Immature natural killer cell (primary cell): ENCODE results near the gene TAPBPL. TPM values are rescaled to one million over a fixed set of nuclear protein-coding genes. Genes with fewer than 3 reads are reported as not detected.
"Not testable (repeated sequence)": the region's sequence is repeated elsewhere in the genome, so short reads cannot be mapped to it uniquely, and the experiment has no call there.

Experiments
- DNase-seq, 3 donors: peaks; one replicate each; pipeline ENCODE4 v3.0.0; 2022; ENCODE audit warnings: mixed read lengths in 1 of 3
- H3K27ac Mint-ChIP-seq, 6 donors: one replicate each; pipeline ENCODE4 v1.8.0; 2020; ENCODE audit warnings: mixed read lengths in 6 of 6, mild to moderate bottlenecking in 5 of 6, inconsistent platforms in 4 of 6, moderate library complexity in 3 of 6
- H3K27me3 Mint-ChIP-seq, 3 donors: one replicate each; pipeline ENCODE4 v1.8.0; 2020 to 2021; ENCODE audit warnings: low read depth in 3 of 3, mild to moderate bottlenecking in 3 of 3, mixed read lengths in 3 of 3, moderate library complexity in 3 of 3, inconsistent platforms in 1 of 3
- H3K36me3 Mint-ChIP-seq, 3 donors: one replicate each; pipeline ENCODE4 v1.8.0; 2020; ENCODE audit warnings: mixed read lengths in 3 of 3, inconsistent platforms in 2 of 3, mild to moderate bottlenecking in 2 of 3
- H3K4me1 Mint-ChIP-seq, 2 donors: one replicate each; pipeline ENCODE4 v1.8.0; 2020; ENCODE audit warnings: inconsistent platforms in 2 of 2, mild to moderate bottlenecking in 2 of 2, mixed read lengths in 2 of 2, moderate library complexity in 1 of 2
- H3K4me3 Mint-ChIP-seq, 5 donors: one replicate each; pipeline ENCODE4 v1.8.0; 2020; ENCODE audit warnings: mild to moderate bottlenecking in 5 of 5, mixed read lengths in 5 of 5, inconsistent platforms in 3 of 5, moderate library complexity in 3 of 5
- H3K9me3 Mint-ChIP-seq, 6 donors: one replicate each; pipeline ENCODE4 v1.8.0; 2020; ENCODE audit warnings: mild to moderate bottlenecking in 6 of 6, mixed read lengths in 6 of 6, inconsistent platforms in 4 of 6, moderate library complexity in 3 of 6
- polyA plus RNA-seq, 3 donors: library from polyadenylated mRNA; unstranded; fragments of 300-500 nt; fragmentation: Illumina TruSeq; gene quantifications; one replicate each; pipeline ENCODE4 v1.2.3, GENCODE V29; 2021

TAPBPL gene
- polyA plus RNA-seq, 3 donors from 2014 or later: 205 to 276 (median 259) TPM

- peak overlapping the region; percentile 97 to 100 (median 99) for H3K27ac Mint-ChIP-seq
- H3K4me1 Mint-ChIP-seq: peaks cover 60 to 81% of the 10 kb centered on the region in 2 donors
- H3K36me3 Mint-ChIP-seq: peaks cover 38 to 62% (median 52%) of the 10 kb centered on the region in 3 donors
- no peak for DNase-seq
- H3K4me3 Mint-ChIP-seq: peak overlapping the region; percentile 71 to 87 (median 80)
- H3K9me3 Mint-ChIP-seq: no peaks in the 10 kb centered on the region
- peaks cover 6 to 13% (median 8%) of the 10 kb centered on the region in 3 donors for H3K27me3 Mint-ChIP-seq
Observed at GRCh38 chr12:6462234-6462995, 10.6 kb downstream of the TAPBPL start.

- peaks cover 64 to 88% of the 10 kb centered on the region in 2 donors for H3K4me1 Mint-ChIP-seq
- no peaks in the 10 kb centered on the region for H3K9me3 Mint-ChIP-seq
- H3K4me3 Mint-ChIP-seq: peak overlapping the region; percentile 68 to 87 (median 80)
- H3K36me3 Mint-ChIP-seq: peaks cover 37 to 58% (median 52%) of the 10 kb centered on the region in 3 donors
- H3K27ac Mint-ChIP-seq: peak overlapping the region; percentile 97 to 100 (median 99)
- DNase-seq: peak in 1 of 3 donors; percentile 24
- H3K27me3 Mint-ChIP-seq: peaks cover 6 to 13% (median 8%) of the 10 kb centered on the region in 3 donors
Observed at GRCh38 chr12:6463216-6463615, 11.4 kb downstream of the TAPBPL start.

GRCh38 chr12:6463858-6464257 is 12.0 kb downstream of the TAPBPL start:
- Mint-ChIP-seq H3K4me1 (peaks cover 68 to 90% of the 10 kb centered on the region in 2 donors), H3K36me3 (peaks cover 30 to 51% (median 46%) of the 10 kb centered on the region in 3 donors)
- DNase-seq: no peak

GRCh38 chr12:6464531-6464930 is 12.7 kb downstream of the TAPBPL start:
- DNase-seq: no peak
- Mint-ChIP-seq H3K9me3 (no peaks in the 10 kb centered on the region), H3K27ac (peak overlapping the region; percentile 97 to 100 (median 99)), H3K36me3 (peaks cover 27 to 45% (median 40%) of the 10 kb centered on the region in 3 donors), H3K4me1 (peaks cover 73 to 90% of the 10 kb centered on the region in 2 donors), H3K27me3 (peaks cover 6 to 11% (median 8%) of the 10 kb centered on the region in 3 donors), H3K4me3 (peak overlapping the region; percentile 41 to 82 (median 48))

More at GRCh38 chr12:6463858-6464257, 12.0 kb downstream of the TAPBPL start:
- Mint-ChIP-seq H3K4me3 (peak overlapping the region; percentile 68 to 87 (median 80)), H3K27ac (peak overlapping the region; percentile 97 to 100 (median 99)), H3K27me3 (peaks cover 6 to 9% (median 8%) of the 10 kb centered on the region in 3 donors), H3K9me3 (no peaks in the 10 kb centered on the region)

- peaks cover 6 to 17% (median 16%) of the 10 kb centered on the region in 3 donors for H3K27me3 Mint-ChIP-seq
- peaks cover 77 to 93% of the 10 kb centered on the region in 2 donors for H3K4me1 Mint-ChIP-seq
- peaks cover 27 to 44% (median 40%) of the 10 kb centered on the region in 3 donors for H3K36me3 Mint-ChIP-seq
- H3K4me3 Mint-ChIP-seq: peak overlapping the region; percentile 39 to 70 (median 47)
- no peaks in the 10 kb centered on the region for H3K9me3 Mint-ChIP-seq
- H3K27ac Mint-ChIP-seq: peak overlapping the region; percentile 86 to 97 (median 93)
- peak; percentile 53 to 58 (median 57) for DNase-seq
Observed at GRCh38 chr12:6465467-6466183, 13.8 kb downstream of the TAPBPL start.

GRCh38 chr12:6466184-6466573 is 14.3 kb downstream of the TAPBPL start:
- H3K4me3 Mint-ChIP-seq: no peak overlapping the region
- peaks cover 75 to 93% of the 10 kb centered on the region in 2 donors for H3K4me1 Mint-ChIP-seq
- DNase-seq: no peak
- peaks cover 7 to 21% (median 17%) of the 10 kb centered on the region in 3 donors for H3K27me3 Mint-ChIP-seq
- H3K9me3 Mint-ChIP-seq: no peaks in the 10 kb centered on the region
- H3K27ac Mint-ChIP-seq: peak overlapping the region in 4 of 6 donors; percentile 6 to 86 (median 50)
- H3K36me3 Mint-ChIP-seq: peaks cover 22 to 39% (median 35%) of the 10 kb centered on the region in 3 donors

- peaks cover 72 to 91% of the 10 kb centered on the region in 2 donors for H3K4me1 Mint-ChIP-seq
- DNase-seq, H3K4me3 Mint-ChIP-seq, H3K9me3 Mint-ChIP-seq: not testable (repeated sequence)
- H3K27ac Mint-ChIP-seq: peak overlapping the region in 5 of 6 donors; percentile 6 to 86 (median 40)
- peaks cover 21 to 34% (median 33%) of the 10 kb centered on the region in 3 donors for H3K36me3 Mint-ChIP-seq
- H3K27me3 Mint-ChIP-seq: peaks cover 6 to 20% (median 17%) of the 10 kb centered on the region in 3 donors
Observed at GRCh38 chr12:6466751-6467150, 14.9 kb downstream of the TAPBPL start.

GRCh38 chr12:6467571-6468282 is 15.9 kb downstream of the TAPBPL start:
- H3K9me3 Mint-ChIP-seq, DNase-seq: not testable (repeated sequence)
- H3K4me3 Mint-ChIP-seq: peak overlapping the region; percentile 30 to 93 (median 87)
- peaks cover 2 to 15% (median 14%) of the 10 kb centered on the region in 3 donors for H3K27me3 Mint-ChIP-seq
- H3K27ac Mint-ChIP-seq: peak overlapping the region in 5 of 6 donors; percentile 59 to 80 (median 72)
- H3K36me3 Mint-ChIP-seq: peaks cover 15 to 26% (median 26%) of the 10 kb centered on the region in 3 donors
- H3K4me1 Mint-ChIP-seq: peaks cover 62 to 82% of the 10 kb centered on the region in 2 donors

GRCh38 chr12:6468283-6468575 is 16.4 kb downstream of the TAPBPL start:
- Mint-ChIP-seq H3K9me3 (no peaks in the 10 kb centered on the region), H3K4me3 (peak overlapping the region; percentile 87 to 93 (median 91)), H3K36me3 (peaks cover 12 to 22% (median 21%) of the 10 kb centered on the region in 3 donors), H3K4me1 (peaks cover 57 to 76% of the 10 kb centered on the region in 2 donors), H3K27ac (peak overlapping the region; percentile 59 to 85 (median 68)), H3K27me3 (peaks cover 2 to 14% (median 11%) of the 10 kb centered on the region in 3 donors)
- no peak for DNase-seq

GRCh38 chr12:6469092-6469491 is 17.2 kb downstream of the TAPBPL start:
- peaks cover 2 to 14% (median 11%) of the 10 kb centered on the region in 3 donors for H3K27me3 Mint-ChIP-seq
- H3K9me3 Mint-ChIP-seq: no peaks in the 10 kb centered on the region
- H3K27ac Mint-ChIP-seq: peak overlapping the region; percentile 59 to 96 (median 87)
- H3K36me3 Mint-ChIP-seq: peaks cover 7 to 16% (median 15%) of the 10 kb centered on the region in 3 donors
- H3K4me1 Mint-ChIP-seq: peaks cover 49 to 68% of the 10 kb centered on the region in 2 donors
- H3K4me3 Mint-ChIP-seq: peak overlapping the region; percentile 87 to 93 (median 91)
- no peak for DNase-seq

GRCh38 chr12:6469609-6470374 is 17.9 kb downstream of the TAPBPL start:
- Mint-ChIP-seq H3K4me1 (peaks cover 42 to 61% of the 10 kb centered on the region in 2 donors), H3K27me3 (peaks cover 2 to 12% (median 9%) of the 10 kb centered on the region in 3 donors), H3K4me3 (peak overlapping the region; percentile 87 to 93 (median 91)), H3K36me3 (peaks cover 7 to 9% (median 8%) of the 10 kb centered on the region in 3 donors), H3K27ac (peak overlapping the region; percentile 31 to 96 (median 87)), H3K9me3 (no peaks in the 10 kb centered on the region)
- DNase-seq: no peak

- Mint-ChIP-seq H3K9me3 (no peaks in the 10 kb centered on the region), H3K27ac (peak within 1 kb of the TSS; percentile 85 to 96 (median 94)), H3K4me3 (peak within 1 kb of the TSS; percentile 87 to 93 (median 91)), H3K4me1 (peaks cover 38 to 53% of the 10 kb centered on the region in 2 donors), H3K27me3 (peaks cover 2 to 14% (median 9%) of the 10 kb centered on the region in 3 donors), H3K36me3 (peaks cover 3 to 7% (median 5%) of the 10 kb centered on the region in 3 donors)
- peak; percentile 95 to 96 (median 95) for DNase-seq
Observed at GRCh38 chr12:6470375-6471163, 18.7 kb downstream of the TAPBPL start, which contains the start of gene VAMP1. Gene VAMP1, minus strand, starts transcription at chr12:6470677. Its CDS starts 146 bp downstream, at chr12:6470531.
